BLaER1 (cell line): ENCODE results near the gene CD63.

Experiments used
- H3K27ac ChIP-seq: shearing (Covaris generic); formaldehyde crosslinking; 2 replicates; pipeline ENCODE4 v1.8.1; 2022
- H3K27me3 ChIP-seq: shearing (Covaris generic); formaldehyde crosslinking; 2 replicates; pipeline ENCODE4 v1.8.1; 2022
- H3K36me3 ChIP-seq: shearing (Covaris generic); formaldehyde crosslinking; 2 replicates; pipeline ENCODE4 v1.8.1; 2022
- H3K4me1 ChIP-seq: shearing (Covaris generic); formaldehyde crosslinking; 2 replicates; pipeline ENCODE4 v1.8.1; 2022
- H3K4me2 ChIP-seq: shearing (Covaris generic); formaldehyde crosslinking; 2 replicates; pipeline ENCODE4 v1.8.1; 2022
- H3K4me3 ChIP-seq: shearing (Covaris generic); formaldehyde crosslinking; 2 replicates; pipeline ENCODE4 v1.8.1; 2022
- H3K9ac ChIP-seq: shearing (Covaris generic); formaldehyde crosslinking; 2 replicates; pipeline ENCODE4 v1.8.1; 2022
- H3K9me3 ChIP-seq: shearing (Covaris generic); formaldehyde crosslinking; 2 replicates; pipeline ENCODE4 v1.8.1; 2022
- H4K20me1 ChIP-seq: shearing (Covaris generic); formaldehyde crosslinking; 2 replicates; pipeline ENCODE4 v1.8.1; 2022
- Cebpa-rat ChIP-seq: shearing (Covaris generic); IDR thresholded peaks from 2 replicates; pipeline ENCODE4 v1.8.1; 2022

CD63 gene

GRCh38 chr12:55732288-55732687, 3.5 kb upstream of the CD63 start:
- Histone ChIP-seq H4K20me1 (peaks cover 8% of the 10 kb centered on the region), H3K27ac (no peak overlapping the region), H3K27me3 (no peaks in the 10 kb centered on the region), H3K9ac (no peak overlapping the region), H3K9me3 (no peaks in the 10 kb centered on the region), H3K36me3 (peaks cover under 1% of the 10 kb centered on the region), H3K4me1 (peaks cover 59% of the 10 kb centered on the region), H3K4me3 (no peak overlapping the region), H3K4me2 (peak overlapping the region; percentile 99)
- TF ChIP-seq Cebpa-rat = no peak

DNA sequence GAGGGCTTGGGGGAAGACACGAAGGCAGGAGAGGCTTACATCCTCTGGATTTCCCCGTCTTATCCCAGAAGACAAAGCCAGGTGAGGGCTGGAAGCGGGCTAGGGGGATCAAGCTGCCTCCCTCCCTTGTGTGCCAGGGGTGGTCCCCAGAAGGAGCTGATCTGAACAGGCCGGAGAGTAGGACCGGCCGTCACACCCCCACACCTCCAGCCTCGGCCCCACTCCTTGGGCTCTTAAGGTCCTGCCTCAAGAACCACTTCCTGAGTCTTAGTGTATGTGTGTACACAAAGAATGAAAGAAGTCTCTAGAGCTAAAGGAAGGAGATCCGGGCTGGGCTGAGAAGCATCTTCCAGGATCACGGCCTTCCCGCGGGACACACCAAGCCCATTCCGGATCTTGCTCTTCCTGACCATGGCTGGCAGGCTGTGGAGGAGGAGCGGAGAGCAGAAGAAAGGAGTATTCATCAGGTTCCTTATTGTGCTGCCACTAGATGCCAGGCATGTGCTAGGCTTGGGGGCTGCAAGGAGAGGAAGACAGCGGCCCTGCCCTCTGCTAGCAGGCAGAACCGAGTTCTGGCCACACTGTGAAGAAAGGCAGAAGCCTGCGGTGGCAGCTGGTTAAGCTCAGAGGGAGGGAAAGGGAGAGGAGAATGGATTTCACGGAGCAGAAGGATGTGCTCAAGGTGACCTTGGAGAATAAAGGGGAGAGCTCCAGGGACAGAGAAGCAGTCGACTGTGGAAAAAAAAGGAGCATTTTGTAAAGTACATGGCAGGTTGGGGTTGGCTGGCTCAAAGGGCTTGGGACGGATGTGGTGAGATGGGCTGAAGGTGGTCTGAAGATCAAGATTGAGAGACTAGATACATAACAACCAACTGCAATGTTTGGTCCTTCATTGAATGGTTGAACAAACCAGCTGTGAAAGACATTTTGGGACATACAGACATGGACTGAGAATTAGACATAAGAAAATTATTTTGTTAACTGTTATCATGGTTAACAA, 1.3 kb upstream of the CD63 start:
- no peak for TF ChIP-seq Cebpa-rat
- Histone ChIP-seq H3K9me3 (no peaks in the 10 kb centered on the region), H3K4me2 (peak overlapping the region; percentile 99), H3K27me3 (no peaks in the 10 kb centered on the region), H4K20me1 (peaks cover 24% of the 10 kb centered on the region), H3K4me3 (peak overlapping the region; percentile 77), H3K27ac (peak overlapping the region; percentile 89), H3K4me1 (peaks cover 67% of the 10 kb centered on the region), H3K36me3 (peaks cover 21% of the 10 kb centered on the region), H3K9ac (peak overlapping the region; percentile 87)

- H3K27ac ChIP-seq = peak overlapping the region; percentile 89
- H3K27me3 ChIP-seq = no peaks in the 10 kb centered on the region
- peaks cover 28% of the 10 kb centered on the region for H4K20me1 ChIP-seq
- peaks cover 36% of the 10 kb centered on the region for H3K36me3 ChIP-seq
- peaks cover 77% of the 10 kb centered on the region for H3K4me1 ChIP-seq
- H3K4me3 ChIP-seq = peak overlapping the region; percentile 77
- H3K9me3 ChIP-seq = no peaks in the 10 kb centered on the region
- TF ChIP-seq Cebpa-rat = no peak
- peak overlapping the region; percentile 99 for H3K4me2 ChIP-seq
- peak overlapping the region; percentile 87 for H3K9ac ChIP-seq
Observed at GRCh38 chr12:55728186-55728938, 447 bp downstream of the CD63 start.

DNA sequence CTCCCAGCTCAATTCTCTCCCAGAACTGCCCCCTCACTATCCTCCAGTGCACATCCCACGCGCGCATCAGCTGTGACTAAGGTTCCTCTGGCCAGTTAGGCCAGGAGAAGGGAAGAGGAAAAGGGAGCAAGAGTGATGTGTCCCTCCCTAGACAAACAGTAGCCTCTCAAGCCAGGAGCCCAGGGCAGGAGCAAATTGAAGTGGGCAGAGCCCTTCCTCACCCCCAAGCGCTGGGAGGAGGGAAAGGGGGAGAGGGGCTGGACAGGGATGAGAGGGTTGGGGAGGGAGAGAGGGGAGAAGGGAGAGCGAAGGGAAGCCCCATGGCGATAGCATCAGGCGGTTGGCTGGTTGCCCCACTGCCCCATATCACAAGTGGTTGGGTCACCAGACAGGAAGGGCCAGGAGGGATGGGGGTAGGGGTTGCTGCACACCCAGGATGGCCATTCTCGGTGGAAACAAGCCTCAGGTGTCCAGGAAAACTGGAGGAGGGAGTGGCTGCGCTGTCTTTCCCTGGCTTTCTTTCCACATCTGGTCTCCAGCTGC, 1.1 kb downstream of the CD63 start:
- Histone ChIP-seq H3K9ac (peak overlapping the region; percentile 87), H3K9me3 (no peaks in the 10 kb centered on the region), H3K27me3 (no peaks in the 10 kb centered on the region), H4K20me1 (peaks cover 28% of the 10 kb centered on the region), H3K4me2 (peak overlapping the region; percentile 99), H3K36me3 (peaks cover 36% of the 10 kb centered on the region), H3K4me1 (peaks cover 77% of the 10 kb centered on the region), H3K4me3 (peak overlapping the region; percentile 77), H3K27ac (peak overlapping the region; percentile 89)
- no peak for TF ChIP-seq Cebpa-rat

DNA sequence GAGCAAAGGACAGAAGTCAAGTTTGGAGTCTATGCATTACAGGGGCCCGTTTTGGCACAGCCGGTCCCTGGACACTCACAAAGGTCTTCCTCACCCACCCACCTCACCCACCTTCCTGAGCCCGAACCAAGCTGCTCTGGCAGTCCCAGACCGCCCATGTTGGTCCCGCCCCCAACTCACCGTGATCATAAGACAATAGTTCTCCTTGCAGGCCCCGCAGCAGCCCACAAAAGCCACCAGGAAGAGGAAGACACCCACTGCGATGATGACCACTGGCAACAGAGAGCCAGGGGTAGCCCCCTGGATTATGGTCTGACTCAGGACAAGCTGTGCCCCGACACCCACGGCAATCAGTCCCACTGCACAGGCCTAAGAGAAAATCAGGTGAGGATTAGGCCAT, 1.8 kb downstream of the CD63 start:
- H3K27me3 ChIP-seq = no peaks in the 10 kb centered on the region
- peaks cover 77% of the 10 kb centered on the region for H3K4me1 ChIP-seq
- no peaks in the 10 kb centered on the region for H3K9me3 ChIP-seq
- peaks cover 28% of the 10 kb centered on the region for H4K20me1 ChIP-seq
- peak overlapping the region; percentile 89 for H3K27ac ChIP-seq
- TF ChIP-seq Cebpa-rat = no peak
- peaks cover 36% of the 10 kb centered on the region for H3K36me3 ChIP-seq
- peak overlapping the region; percentile 77; the same call in 1 of the 2 replicates for H3K4me3 ChIP-seq
- peak overlapping the region; percentile 87 for H3K9ac ChIP-seq
- peak overlapping the region; percentile 99 for H3K4me2 ChIP-seq

- H3K9me3 ChIP-seq = no peaks in the 10 kb centered on the region
- H3K27me3 ChIP-seq = no peaks in the 10 kb centered on the region
- no peak for TF ChIP-seq Cebpa-rat
- H3K9ac ChIP-seq = no peak overlapping the region
- H3K4me3 ChIP-seq = no peak overlapping the region
- peaks cover 46% of the 10 kb centered on the region for H3K36me3 ChIP-seq
- H3K4me1 ChIP-seq = peaks cover 77% of the 10 kb centered on the region
- H3K27ac ChIP-seq = no peak overlapping the region
- H4K20me1 ChIP-seq = peaks cover 28% of the 10 kb centered on the region
- peak overlapping the region; percentile 68; the same call in 1 of the 2 replicates for H3K4me2 ChIP-seq
Observed at GRCh38 chr12:55725556-55725955, 3.3 kb downstream of the CD63 start.

- Histone ChIP-seq H3K4me3 (no peak overlapping the region), H3K4me1 (peaks cover 77% of the 10 kb centered on the region), H3K4me2 (peak overlapping the region; percentile 68), H3K27me3 (no peaks in the 10 kb centered on the region), H3K9ac (no peak overlapping the region), H3K36me3 (peaks cover 46% of the 10 kb centered on the region), H4K20me1 (peaks cover 28% of the 10 kb centered on the region), H3K27ac (no peak overlapping the region), H3K9me3 (no peaks in the 10 kb centered on the region)
- TF ChIP-seq Cebpa-rat = no peak
Observed at GRCh38 chr12:55724940-55725309, 3.9 kb downstream of the CD63 start.

DNA sequence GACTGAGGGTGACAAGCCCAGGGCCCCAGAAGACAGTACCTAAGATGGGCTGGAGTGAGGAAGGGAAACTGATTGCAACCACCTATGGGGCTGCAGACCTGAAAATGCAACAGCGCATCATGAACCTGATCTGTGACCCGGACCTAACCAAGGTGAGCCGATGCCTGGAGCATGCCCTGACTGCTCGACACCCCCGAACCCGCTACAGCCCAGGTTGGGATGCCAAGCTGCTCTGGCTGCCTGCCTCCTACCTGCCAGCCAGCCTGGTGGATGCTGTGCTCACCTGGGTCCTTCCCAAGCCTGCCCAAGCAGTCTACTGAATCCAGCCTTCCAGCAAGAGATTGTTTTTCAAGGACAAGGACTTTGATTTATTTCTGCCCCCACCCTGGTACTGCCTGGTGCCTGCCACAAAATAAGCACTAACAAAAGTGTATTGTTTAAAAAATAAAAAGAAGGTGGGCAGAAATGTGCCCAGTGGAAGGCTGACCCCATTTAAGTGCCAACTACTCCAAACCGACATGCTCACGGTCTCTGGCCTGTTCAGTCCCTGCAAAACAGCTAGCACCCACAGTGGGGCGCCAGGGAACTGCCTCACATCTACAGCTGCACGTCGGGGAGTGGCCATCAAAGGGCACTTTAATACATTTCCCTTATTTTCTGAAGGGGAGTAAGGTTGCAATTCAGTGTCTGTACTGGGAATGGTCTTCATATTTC, 4.4 kb downstream of the CD63 start:
- Histone ChIP-seq H3K4me1 (peaks cover 80% of the 10 kb centered on the region), H3K9ac (no peak overlapping the region), H3K4me2 (peak overlapping the region; percentile 68), H4K20me1 (peaks cover 28% of the 10 kb centered on the region), H3K9me3 (no peaks in the 10 kb centered on the region), H3K4me3 (no peak overlapping the region), H3K36me3 (peaks cover 50% of the 10 kb centered on the region), H3K27me3 (no peaks in the 10 kb centered on the region), H3K27ac (no peak overlapping the region)
- no peak for TF ChIP-seq Cebpa-rat
